ENCODE measurements around the gene RPGRIP1L.

RPGRIP1L gene

DNA sequence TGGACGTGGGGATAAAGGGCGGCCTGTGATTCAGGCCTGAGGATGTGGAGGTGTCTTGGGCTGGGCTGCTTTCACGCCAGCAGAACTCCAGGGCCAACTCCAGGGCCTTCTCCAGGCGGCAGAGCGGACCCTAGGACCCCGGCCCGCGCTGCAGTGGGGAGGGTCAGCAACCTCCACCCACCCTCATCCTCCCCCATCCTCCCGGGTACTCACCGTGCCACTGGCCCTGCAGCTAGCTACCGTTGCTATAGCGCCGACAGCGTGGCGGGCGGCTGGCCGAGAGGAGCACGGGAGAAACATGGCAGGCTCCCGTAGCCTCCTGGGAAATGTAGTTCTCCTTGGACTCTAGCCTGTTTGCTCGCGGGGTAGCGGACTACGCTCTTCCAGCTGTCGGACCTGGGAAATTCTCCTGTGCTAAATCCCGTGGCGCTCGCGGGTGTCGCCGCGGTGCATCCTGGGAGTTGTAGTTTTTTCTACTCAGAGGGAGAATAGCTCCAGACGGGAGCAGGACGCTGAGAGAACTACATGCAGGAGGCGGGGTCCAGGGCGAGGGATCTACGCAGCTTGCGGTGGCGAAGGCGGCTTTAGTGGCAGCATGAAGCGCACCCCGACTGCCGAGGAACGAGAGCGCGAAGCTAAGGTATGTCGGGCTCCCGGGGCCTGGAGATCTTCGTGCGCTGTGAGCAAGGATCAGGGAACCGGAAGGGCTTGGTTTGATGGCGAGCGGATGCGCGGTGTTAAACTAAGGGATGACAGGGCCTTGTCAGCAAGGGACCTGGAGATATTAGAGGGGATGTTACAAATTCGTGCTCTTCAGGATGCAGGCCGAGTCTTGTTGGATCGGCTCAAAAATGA is at the start of gene RPGRIP1L, which contains the start of gene FTO:
TSS of gene RPGRIP1L (minus strand) at position 270 of the 855 bp plus-strand sequence. CDS start 3,136 bp downstream, outside the sequence.
TSS of gene FTO (plus strand) at position 567 of the 855 bp plus-strand sequence.
- peak; percentile 97 for DNase-seq (ENCODE audit: low read depth, low spot score)

DNA sequence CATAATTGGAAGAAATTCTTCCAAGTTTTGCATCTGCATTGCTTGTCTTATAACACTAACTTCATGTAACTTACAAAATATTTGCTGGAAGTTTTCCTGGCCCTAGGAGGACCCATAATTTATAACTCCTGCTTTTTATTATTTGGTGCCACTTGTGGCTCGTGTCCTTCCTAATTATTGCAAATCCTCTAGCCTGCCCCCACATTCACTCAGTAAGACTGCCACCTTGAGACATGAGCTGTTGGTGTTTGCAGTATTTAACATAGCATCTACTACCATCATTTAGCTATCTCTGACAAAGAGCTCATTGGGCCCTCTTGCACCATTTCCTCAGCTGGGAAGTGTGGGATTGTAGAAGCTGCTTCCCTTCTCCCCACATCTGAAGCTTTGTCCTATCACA is 49.8 kb upstream of the RPGRIP1L start:
- DNase-seq (ENCODE audit: low read depth, low spot score) = no peak

DNA sequence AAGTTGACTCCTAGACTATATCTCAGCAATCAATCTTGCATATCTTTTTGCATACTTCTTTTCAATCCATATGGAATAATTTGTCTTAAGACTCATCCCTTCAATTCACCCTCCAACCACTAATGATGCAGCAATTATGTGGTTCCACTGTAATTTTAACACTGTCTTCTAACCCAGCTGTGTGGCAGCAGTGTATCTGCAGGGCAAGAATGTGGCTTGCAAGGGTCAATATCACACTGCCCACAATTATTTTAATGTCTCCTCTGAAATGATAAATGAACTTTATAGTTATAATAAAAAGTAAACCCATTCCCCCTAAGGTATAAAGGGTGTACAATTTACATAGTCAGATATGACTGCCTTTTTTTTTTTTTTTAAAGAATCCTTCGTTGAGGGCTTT is 48.9 kb upstream of the RPGRIP1L start:
- DNase-seq (ENCODE audit: low read depth, low spot score) = no peak

DNA sequence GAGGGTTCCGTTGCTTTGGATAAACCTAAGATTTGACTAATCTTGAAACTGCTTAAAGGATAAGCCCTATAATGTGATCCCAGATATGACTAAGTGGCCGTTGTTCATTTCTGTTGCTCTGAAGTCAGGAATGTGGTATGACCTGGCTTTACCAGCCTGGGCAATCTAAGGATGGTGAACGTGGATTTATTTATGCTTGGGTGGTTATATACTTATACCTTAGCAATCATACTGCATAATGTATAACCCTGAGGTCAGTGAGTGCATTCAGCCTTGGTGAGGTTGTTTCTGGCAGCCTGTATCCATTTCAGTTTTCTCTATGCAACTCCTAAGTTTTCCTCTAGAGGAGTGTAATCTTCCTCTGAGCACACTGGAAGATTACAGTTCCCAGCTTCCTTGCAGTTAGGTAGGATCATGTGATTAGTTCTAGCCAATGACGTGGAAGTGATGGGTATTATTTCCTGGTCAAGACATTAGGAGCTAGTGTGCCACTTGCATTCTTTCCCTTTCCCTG is 42.2 kb upstream of the RPGRIP1L start:
- DNase-seq (ENCODE audit: low read depth, low spot score) = peak; percentile 38

DNA sequence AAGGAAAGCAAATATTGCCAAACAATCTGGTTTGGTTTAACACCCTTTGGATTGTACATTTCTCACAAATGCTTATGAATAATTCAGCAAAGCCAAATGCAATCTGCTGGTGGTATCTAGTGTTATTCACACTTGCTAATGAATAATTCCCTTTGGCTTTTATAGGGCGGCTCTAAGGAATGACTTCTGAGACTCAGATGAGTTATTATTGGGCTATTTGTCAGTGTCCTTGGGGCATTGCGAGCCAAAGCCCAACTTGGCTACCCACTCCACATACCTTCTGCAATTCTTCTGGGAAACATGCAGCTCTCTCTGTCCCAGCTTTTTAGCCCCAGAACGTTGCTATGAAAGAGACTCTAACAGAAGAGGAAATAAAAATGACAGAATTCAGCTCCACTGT is 41.4 kb upstream of the RPGRIP1L start:
- DNase-seq (ENCODE audit: low read depth, low spot score) = no peak

DNA sequence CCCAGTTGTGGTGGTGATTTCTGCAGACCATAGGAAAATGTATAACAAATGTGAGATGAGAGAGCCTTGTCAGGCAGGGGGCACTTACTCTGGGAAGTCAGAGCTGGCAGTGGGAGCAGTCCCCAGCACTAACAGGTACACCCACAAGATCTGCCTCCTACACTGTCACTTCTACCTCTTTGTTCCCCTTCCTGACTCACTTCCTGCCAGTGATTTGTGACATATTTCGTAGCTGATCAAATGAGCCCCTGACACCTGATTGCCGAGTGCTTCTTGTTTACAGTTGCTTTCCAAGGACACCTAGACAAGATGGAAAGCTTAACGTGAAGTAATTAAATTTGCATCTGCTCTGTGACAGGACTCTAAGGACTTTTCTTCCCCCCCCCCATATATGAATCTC is 40.8 kb upstream of the RPGRIP1L start:
- peak; percentile 1 for DNase-seq (ENCODE audit: low read depth, low spot score)

DNA sequence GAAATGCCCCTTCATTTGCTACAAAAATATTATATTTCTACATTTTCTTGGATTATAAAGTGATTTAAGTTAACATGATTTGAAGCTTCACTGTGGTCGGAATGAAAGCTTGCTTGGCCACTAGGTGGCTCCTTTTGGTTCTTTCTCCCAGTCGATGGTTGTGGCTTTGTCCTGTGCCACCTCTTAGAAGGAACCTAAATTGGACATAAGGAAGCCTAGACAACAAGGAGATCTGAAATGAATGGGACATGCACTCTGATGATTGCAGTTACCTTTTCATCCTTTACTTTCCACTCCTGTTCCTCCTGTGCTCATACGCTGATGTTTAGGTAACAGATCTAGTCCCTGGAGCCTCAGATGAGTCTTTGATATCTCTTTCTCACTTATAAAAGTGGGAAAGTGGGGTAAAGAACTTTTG is 39.5 kb upstream of the RPGRIP1L start:
- peak; percentile 9 for DNase-seq (ENCODE audit: low read depth, low spot score)

DNA sequence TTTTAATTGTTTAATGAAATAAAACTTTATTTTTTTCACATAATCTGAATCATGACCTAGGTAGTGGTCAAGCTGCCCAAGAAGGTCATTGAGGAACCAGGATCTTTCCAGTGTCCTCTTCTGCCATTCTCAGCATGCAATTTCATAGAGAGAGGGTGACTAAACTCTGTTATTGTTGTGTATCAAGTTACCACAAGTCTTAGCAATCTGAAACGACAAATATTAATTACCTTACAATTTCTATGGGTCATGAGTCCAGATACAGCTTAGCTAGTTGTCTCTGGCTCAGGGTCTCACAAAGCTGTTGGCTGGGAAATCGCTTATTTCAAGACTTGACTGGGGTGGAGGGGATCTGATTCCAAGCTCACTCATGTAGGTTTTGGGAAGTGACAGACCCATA is 37.9 kb upstream of the RPGRIP1L start:
- DNase-seq (ENCODE audit: low read depth, low spot score) = no peak

DNA sequence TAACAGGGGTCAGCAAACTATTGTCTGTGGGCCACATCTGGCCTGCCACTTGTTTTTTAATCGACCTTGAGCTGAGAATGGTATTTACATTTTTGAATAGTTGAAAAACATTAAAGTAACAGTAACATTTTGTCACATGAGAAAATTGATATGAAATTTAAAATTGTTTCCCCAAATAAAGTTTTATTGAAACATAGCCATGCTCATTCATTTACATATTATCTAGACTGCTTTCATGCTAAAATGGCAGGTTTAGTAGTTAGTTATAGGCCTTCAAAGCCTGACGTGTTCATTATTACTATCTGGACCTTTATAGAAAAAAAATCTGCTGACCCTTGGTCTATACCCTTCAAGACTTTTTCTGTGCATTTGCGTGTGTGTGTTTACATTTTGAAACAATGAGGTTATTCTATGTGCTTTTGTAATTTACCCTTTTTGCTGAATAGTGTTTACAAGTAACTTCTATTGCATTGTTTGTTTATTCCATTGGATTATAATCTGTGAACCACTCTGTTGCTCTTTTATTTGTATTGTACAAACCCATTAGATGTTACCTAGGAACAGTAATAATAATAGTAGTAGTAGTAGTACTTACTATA is 37.4 kb upstream of the RPGRIP1L start:
- DNase-seq (ENCODE audit: low read depth, low spot score) = no peak

DNA sequence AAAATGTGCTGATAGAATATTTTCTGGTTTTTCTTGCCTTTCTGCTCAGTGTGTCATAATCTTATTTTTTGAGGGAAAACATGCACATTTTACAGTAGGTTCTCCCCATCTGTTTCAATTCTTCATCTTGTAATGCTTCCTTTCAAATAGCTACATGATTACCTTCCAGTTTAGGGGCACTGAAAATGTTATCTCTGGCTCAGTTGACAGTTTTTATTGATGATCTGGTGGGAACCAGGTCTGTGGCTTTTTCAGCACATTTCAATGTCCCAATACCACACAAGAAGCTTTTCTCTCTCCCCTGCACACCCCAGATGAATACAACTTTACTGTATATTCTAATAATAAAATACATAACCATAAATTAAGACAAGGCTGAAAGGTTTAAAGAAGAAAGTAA is 36.8 kb upstream of the RPGRIP1L start:
- DNase-seq (ENCODE audit: low read depth, low spot score) = no peak

DNA sequence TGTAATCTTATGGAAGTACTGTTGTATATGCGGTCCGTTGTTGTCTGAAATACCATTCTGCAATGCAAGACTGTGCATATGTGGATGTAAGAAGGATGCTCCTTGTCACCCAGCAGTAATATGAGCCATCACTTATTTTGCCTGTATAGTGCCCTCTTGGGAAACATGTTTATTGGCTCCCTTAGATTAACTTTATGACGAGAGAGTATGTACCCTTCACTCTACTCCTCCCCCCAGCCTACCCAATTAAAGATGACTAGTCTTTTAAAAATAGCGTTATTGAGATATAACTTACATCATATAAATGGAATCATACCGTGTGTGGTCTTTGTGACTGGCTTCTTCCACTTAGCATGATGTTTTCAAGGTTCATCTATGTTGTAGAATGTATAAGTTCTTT is 33.9 kb upstream of the RPGRIP1L start:
- no peak for DNase-seq (ENCODE audit: low read depth, low spot score)

DNA sequence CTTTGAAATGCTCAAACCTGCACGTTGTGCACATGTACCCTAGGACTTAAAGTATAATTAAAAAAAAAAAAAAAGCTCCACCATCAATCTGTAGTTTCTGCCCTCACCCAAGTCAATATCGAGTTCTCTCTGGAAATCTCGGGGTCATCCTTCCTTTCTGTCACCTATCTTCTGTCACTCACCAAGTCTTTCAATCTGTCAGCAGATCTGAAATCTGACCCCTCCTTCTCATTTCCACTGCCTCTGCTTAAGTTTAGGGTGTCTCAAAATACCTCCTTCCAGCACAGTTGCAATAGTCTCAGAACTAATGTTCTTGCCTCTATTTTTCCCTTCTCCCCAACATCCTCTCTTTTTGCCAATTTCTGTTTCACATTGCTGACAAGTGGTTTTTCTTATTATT is 32.6 kb upstream of the RPGRIP1L start:
- DNase-seq (ENCODE audit: low read depth, low spot score) = no peak

DNA sequence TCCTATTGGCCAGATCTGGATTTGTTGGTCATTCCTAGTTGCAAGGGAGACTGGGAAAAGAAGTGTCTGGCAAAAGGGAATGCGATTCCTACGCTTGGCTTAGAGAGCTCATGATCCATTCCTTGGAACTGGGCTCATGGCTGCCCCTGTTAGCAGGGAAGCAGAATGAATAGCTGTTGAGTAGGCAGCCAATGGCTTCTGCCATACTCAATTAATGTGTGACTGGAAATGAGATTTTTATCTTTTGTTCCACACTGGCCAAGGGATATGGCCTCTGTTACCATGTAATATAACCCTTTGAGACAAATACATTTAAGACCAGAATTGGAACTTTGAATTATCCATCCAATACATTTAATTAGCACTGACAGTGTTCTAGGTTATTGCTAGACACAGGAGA is 31.2 kb upstream of the RPGRIP1L start:
- no peak for DNase-seq (ENCODE audit: low read depth, low spot score)

DNA sequence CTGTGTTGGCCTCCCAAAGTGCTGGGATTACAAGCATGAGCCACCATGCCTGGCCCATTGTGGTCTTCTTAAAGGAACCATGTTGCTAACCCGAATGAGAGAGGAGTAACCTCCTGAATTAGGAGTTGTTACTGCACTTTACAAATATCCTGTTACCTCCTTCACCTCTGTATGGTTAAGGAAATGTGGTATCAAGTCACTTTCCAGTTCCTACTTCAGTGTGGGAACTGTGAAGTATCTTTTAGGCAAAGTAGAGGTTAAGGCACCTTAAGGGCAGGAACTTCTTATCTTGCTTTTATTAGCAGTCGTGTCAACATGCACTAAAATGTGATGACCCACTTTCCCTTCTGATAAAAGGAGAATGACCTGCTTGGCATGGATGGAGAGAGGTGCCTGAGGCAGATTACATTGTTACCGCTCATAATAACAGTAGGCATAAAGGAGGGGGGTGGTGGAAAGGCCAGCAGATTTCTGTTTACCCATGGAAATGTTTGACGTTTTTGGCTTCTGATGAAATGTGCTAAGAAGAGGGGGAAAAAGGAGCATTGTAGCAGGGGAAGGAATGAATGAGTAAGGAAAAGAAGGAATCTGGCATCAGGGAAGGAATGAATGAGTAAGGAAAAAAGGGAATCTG is 28.8 kb upstream of the RPGRIP1L start:
- DNase-seq (ENCODE audit: low read depth, low spot score) = no peak

DNA sequence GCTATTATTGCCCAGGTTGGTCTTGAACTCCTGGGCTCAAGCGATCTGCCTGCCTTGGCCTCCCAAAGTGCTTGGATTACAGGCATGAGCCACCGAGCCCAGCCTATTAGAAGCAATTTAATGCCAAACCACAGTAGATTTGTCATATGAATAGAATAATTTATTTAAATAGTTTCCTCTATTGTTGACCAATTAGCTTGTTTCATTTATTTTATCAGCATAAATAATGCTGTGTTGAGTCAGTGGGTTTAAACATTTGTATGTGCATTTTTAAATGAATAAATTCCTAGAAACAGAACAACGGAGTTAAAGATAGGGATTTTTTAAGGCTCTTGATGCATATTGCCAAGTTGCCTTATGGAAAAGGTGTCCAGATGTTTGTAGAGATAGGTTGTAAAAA is 27.0 kb upstream of the RPGRIP1L start:
- DNase-seq (ENCODE audit: low read depth, low spot score) = no peak

DNA sequence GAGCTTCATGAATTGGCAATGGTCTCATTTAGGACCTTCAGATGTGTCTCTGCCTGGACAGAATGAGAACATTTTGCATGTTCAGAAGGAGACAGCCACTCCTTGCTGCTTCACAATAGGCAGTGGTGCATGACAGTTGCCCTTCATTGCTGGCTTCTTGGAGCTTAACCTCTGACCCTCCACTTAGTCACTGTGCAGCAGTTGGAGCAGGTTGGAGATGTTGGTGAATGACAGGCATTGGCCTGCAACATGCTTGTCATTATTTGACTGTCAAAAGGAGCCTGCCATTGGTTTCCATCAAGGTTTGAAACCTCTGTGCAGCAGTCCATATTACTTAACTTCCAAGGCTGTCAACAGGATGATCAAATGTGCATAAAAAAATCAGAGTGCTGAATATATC is 23.0 kb upstream of the RPGRIP1L start:
- no peak for DNase-seq (ENCODE audit: low read depth, low spot score)

DNA sequence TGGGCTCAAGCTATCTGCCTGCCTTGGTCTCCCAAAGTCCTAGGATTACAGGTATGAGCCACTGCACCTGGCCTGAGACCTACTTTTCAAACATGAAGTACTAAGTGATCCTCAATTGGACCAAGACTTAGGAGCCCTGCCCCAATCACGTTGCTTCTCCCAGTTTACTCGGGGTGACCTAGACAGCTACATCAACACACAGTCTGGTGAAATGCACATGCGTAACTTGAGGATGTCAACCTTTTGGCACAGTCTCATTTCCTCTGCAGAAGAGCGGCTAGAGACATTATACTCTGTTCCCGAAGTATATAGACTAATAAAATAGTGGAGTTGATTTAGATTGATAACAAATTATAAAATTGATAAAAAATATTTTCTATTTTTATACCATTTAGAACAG is 17.4 kb upstream of the RPGRIP1L start:
- DNase-seq (ENCODE audit: low read depth, low spot score) = no peak

DNA sequence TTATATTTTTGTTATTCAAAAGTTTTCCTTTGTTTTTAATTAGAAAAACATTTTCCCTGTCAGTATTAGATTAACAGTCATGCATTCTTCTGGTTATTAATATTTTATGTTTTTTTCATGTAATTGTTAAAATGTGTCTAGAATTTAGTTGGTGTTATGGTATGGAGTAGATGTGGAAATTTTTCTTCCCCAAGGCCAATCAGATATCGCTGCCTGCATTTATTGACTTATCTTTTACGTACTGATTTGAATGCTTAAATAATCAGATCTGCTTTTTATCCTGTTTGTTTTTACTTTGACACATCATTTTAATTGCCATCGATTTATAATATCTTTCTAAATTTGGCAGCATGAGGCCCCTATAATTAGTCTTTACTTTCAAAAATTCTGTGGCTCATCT is 13.9 kb upstream of the RPGRIP1L start:
- no peak for DNase-seq (ENCODE audit: low read depth, low spot score)

DNA sequence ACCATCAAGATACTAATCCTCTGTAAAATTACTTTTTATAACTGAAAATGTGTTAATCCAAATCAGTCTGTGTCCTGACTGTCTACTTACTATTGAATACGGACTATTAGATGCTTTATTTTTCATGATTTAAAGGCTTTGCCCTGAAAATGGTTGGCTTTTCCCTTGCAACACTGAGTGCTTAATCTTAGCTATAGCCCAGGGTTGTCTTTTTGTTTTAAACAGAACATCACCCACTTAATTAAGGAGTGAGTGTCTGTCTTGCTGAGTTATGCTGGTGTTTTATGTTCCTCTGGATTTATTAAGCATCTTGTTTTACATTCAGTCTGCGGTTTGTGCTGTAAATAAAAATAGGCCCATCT is 11.3 kb upstream of the RPGRIP1L start:
- DNase-seq (ENCODE audit: low read depth, low spot score) = no peak

DNA sequence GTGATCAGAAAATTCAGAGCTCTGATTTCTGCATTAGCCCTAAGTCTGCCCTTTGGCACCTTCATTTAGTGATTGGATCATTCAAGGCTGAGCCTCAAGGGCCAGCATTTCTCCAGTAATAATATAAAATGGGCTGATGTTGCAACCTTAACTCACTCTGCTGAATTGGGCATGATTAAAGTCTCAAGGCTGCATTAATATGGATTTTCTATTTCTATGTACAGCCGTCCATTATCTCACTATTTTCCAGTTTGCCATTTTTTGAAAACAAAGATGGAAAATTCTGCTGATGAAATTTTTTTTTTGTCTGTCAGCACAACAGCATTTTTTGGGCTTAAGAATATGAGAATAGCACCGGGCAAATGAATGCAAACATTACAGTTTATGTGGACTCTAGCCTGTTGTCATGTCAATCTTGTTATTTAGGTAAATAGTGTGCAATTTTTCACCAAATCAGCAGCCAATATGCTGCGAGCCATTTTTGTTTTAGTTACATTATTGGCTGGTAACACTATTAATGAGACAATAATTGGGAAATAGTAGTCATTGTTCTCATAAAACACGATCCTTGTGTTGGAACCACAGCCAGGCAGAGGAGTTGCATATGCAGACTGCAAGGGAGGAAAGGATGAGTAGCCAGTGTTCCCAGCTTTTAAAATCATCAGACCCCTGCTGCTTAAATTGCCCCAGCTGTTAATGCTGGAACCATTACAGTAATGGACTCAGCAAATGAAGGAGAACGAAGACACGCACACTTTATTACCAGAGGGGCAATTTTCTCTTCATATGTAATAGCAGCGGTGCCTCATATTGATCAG is 10.8 kb upstream of the RPGRIP1L start:
- no peak for DNase-seq (ENCODE audit: low read depth, low spot score)

DNA sequence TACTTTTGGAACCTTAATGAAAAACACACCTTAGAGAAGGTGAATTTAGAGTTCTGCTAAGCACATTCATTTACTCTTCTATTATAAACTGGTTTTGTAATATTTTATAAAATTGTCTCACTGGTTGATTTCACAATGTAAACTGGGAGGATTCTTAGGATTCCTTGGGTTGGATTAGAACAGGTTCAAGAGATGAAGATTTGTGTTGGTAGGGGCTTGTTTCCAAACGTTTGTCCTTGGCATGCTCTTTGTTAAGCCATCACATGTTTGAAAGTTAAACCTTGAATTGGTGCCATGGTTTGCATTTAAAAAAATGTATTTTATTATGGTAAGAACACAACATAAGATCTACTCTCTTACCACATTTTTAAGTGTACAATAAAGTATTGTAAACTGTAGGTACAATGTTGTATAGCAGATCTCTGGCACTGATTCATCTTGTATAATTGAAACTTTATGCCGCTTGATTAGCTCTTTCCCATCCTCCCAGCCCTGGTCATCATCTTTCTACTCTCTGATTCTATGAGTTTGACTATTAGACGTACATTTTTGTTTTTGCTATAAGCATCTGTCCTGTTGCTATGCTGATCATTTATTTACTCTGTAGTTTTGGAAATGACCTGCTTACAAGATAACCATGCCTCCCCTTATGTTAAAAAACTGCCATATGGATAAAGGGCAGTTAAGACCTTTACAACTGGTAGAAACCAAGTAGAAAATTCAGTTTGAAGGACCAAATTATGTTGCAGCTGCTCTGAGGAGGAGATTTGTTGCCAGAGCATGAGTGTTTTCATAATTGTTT is 9.9 kb upstream of the RPGRIP1L start:
- no peak for DNase-seq (ENCODE audit: low read depth, low spot score)

All from iPS DF 19.7 (cell line).